GM12878 (cell line): ENCODE results near the gene FTMT. TPM values are rescaled to one million over a fixed set of nuclear protein-coding genes. Genes with fewer than 3 reads are reported as not detected.
A peak's percentile ranks its signal among the peaks of the same experiment; 100 is the strongest.

Experiments
- ATAC-seq: fragments of 200-7000 bp; cut with Tn5 transposase; 3 replicates; pipeline ENCODE4 v1.9.1; 2020; ENCODE audit warnings: mild to moderate bottlenecking, moderate library complexity
- BruUV-seq: library from RNA; stranded (reverse); fragments of 400-500 nt; replicated peaks from 2 replicates; lab custom pipeline; 2021; lab: Mats Ljungman, UMichigan
- CTCF ChIA-PET: fragments of 300-600 bp; sonication (Branson Sonifier 250); formaldehyde crosslinking; extraction: SDS; loops from one replicate; lab custom pipeline; 2021; ENCODE audit warnings: inconsistent platforms; lab: Yijun Ruan, JAX
- POLR2A ChIA-PET: fragments of 350-600 bp; formaldehyde crosslinking; extraction: SDS; loops from one replicate; lab custom pipeline; 2021; ENCODE audit warnings: inconsistent platforms; lab: Charles Lee
- RAD21 ChIA-PET: fragments of 300-600 bp; sonication (Branson Sonifier 250); formaldehyde crosslinking; loops from one replicate; lab custom pipeline; 2023; ENCODE audit warnings: antibody characterized with exemption; ENCODE audit not compliant: unreplicated experiment; lab: Charles Lee
- SMC1A ChIA-PET: fragments of 300-600 bp; sonication (Branson Sonifier 250); formaldehyde crosslinking; loops from one replicate; lab custom pipeline; 2023; ENCODE audit not compliant: unreplicated experiment, uncharacterized antibody; lab: Charles Lee
- DNase-seq: peaks from one replicate; pipeline ENCODE4 v3.0.0-alpha.2; 2011; ENCODE audit warnings: low read depth, low spot score
- FAIRE-seq: peaks from 3 replicates; lab custom pipeline; 2011; peaks lifted over from hg19 to GRCh38; lab: Jason Lieb, UNC
- H2AFZ ChIP-seq: 2 replicates; pipeline ENCODE4 v1.6.0; 2011; ENCODE audit warnings: low read depth, low read length, control low read depth; ENCODE audit not compliant: control insufficient read depth
- H3K27ac ChIP-seq: 2 replicates; pipeline ENCODE4 v1.5.1; 2011; ENCODE audit warnings: control low read depth; ENCODE audit not compliant: control insufficient read depth, insufficient read depth
- H3K27me3 ChIP-seq, 2 experiments: replicated peaks in 1 of 2; 2 replicates each; pipeline versions ENCODE4 v1.6.0 to v1.6.1; 2011; ENCODE audit warnings: low read length in 1 of 2; ENCODE audit not compliant: control insufficient read depth in 2 of 2, insufficient read depth in 2 of 2
- H3K36me3 ChIP-seq, 2 experiments: 2 replicates each; pipeline ENCODE4 v1.5.1; 2011; ENCODE audit warnings: low read length in 1 of 2; ENCODE audit not compliant: control insufficient read depth in 2 of 2, insufficient read depth in 2 of 2
- H3K4me1 ChIP-seq: 2 replicates; pipeline ENCODE4 v1.6.1; 2011; ENCODE audit warnings: mild to moderate bottlenecking, low read length, moderate library complexity, mixed read lengths; ENCODE audit not compliant: control insufficient read depth, insufficient read depth
- H3K4me2 ChIP-seq: 2 replicates; pipeline ENCODE4 v1.6.0; 2011; ENCODE audit warnings: control low read depth; ENCODE audit not compliant: control insufficient read depth, insufficient read depth
- H3K4me3 ChIP-seq: fragments of 200-600 bp; sonication (generic); 2 replicates; pipeline ENCODE4 v1.5.1; 2016
- H3K79me2 ChIP-seq: 2 replicates; pipeline ENCODE4 v1.6.0; 2011; ENCODE audit warnings: low read length; ENCODE audit not compliant: control insufficient read depth, insufficient read depth
- H3K9ac ChIP-seq: 2 replicates; pipeline ENCODE4 v1.8.0; 2011; ENCODE audit warnings: low read length, control low read depth, mixed read lengths; ENCODE audit not compliant: control insufficient read depth, insufficient read depth
- H3K9me3 ChIP-seq: replicated peaks from 3 replicates; pipeline ENCODE4 v1.5.1; 2011; ENCODE audit warnings: mild to moderate bottlenecking, low read length; ENCODE audit not compliant: control insufficient read depth, insufficient read depth
- H4K20me1 ChIP-seq: 2 replicates; pipeline ENCODE4 v1.6.0; 2011; ENCODE audit not compliant: control insufficient read depth, insufficient read depth
- MTA3 ChIP-seq: IDR thresholded peaks from 2 replicates; pipeline ENCODE4 v1.6.1; 2012; ENCODE audit warnings: low read length, inconsistent platforms, borderline replicate concordance
- RAD21 ChIP-seq: IDR thresholded peaks from 2 replicates; pipeline ENCODE4 v1.6.1; 2011; ENCODE audit warnings: mild to moderate bottlenecking, low read depth, low read length, moderate library complexity; ENCODE audit not compliant: insufficient read depth
- SIN3A ChIP-seq: IDR thresholded peaks from 2 replicates; pipeline ENCODE4 v1.6.1; 2012; ENCODE audit warnings: low read depth, low read length, improper control_type of control experiment
- SKIL ChIP-seq: fragments of 450-650 bp; IDR thresholded peaks from 2 replicates; pipeline ENCODE4 v1.6.1; 2017; ENCODE audit warnings: mild to moderate bottlenecking, low read depth, inconsistent platforms; ENCODE audit not compliant: poor library complexity, severe bottlenecking
- TAF1 ChIP-seq: IDR thresholded peaks from 2 replicates; pipeline ENCODE4 v1.6.1; 2011; ENCODE audit warnings: mild to moderate bottlenecking, low read depth, low read length, borderline replicate concordance
- ZBTB33 ChIP-seq: fragments of 450-650 bp; IDR thresholded peaks from 2 replicates; pipeline ENCODE4 v1.6.1; 2017; ENCODE audit warnings: mild to moderate bottlenecking
- ZBTB4 ChIP-seq: fragments of 450-650 bp; formaldehyde crosslinking; IDR thresholded peaks from 2 replicates; pipeline ENCODE4 v1.4.0; 2022; ENCODE audit warnings: mild to moderate bottlenecking, moderate library complexity
- WGBS: methylation state at CpG from one replicate; pipeline ENCODE4 v1.1.6; 2016; ENCODE audit warnings: low lambda C conversion rate; ENCODE audit not compliant: insufficient replicate concordance, insufficient coverage; ENCODE audit errors: missing lambda C conversion rate; 5-methylcytosine and 5-hydroxymethylcytosine counted together
- in situ Hi-C: fragments of 300-500 bp; cut with MboI; formaldehyde crosslinking; loops from 9 replicates; pipeline ENCODE4 v1.14.3; 2018; ENCODE audit warnings: mixed read lengths
- intact Hi-C: fragments of 100-400 bp; cut with micrococcal nuclease; formaldehyde crosslinking; loops from one replicate; pipeline ENCODE4 v1.14.2; 2022; ENCODE audit not compliant: unreplicated experiment
- polyA plus RNA-seq, 11 experiments: library from polyadenylated mRNA; depleted of rRNA in 4 of 11; unstranded in 6 of 11; stranded (reverse) in 5 of 11; fragments of >200 nt; fragmentation: Nextera tagmentation in 4 of 11; fragmentation: Illumina TruSeq in 1 of 11; extraction: Ambion mirVana in 4 of 11; extraction: Trizol in 1 of 11; gene quantifications; 1 replicate in 1 of 11; 2 replicates in 10 of 11; pipeline versions ENCODE4 v1.2.1 to v1.2.3, GENCODE V29; 2011 to 2016; ENCODE audit warnings: inconsistent platforms in 2 of 11, missing spikeins in 2 of 11, low read depth in 1 of 11
- total RNA-seq, 4 experiments: library from RNA; depleted of rRNA in 3 of 4; stranded (reverse); fragments of >200 nt in 3 of 4; fragmentation: Illumina TruSeq in 1 of 4; extraction: Trizol in 1 of 4; gene quantifications; 2 replicates each; pipeline versions ENCODE4 v1.2.1 to v1.2.3, GENCODE V29; 2013 to 2021

The FTMT gene
- total and polyA plus RNA-seq, 10 of the 15 experiments (the other 5 are each of a cell fraction or from before 2014, with no cell fraction given) = not detected

- no TSS peak for BruUV-seq
- TF ChIP-seq RAD21 (peak; percentile 30; the same call in 1 of the 2 replicates), ZBTB33 (no peak)
- no peak for DNase-seq
- Histone ChIP-seq H4K20me1 (no peaks in the 10 kb centered on the region), H3K36me3 (no peaks in the 10 kb centered on the region), H3K27me3 (no peaks in the 10 kb centered on the region), H3K4me3 (no peak overlapping the region), H3K9ac (no peak overlapping the region), H3K79me2 (no peaks in the 10 kb centered on the region), H2AFZ (no peak overlapping the region), H3K4me2 (no peak overlapping the region), H3K27ac (no peak overlapping the region), H3K4me1 (no peaks in the 10 kb centered on the region), H3K9me3 (no peaks in the 10 kb centered on the region)
- no peak for ATAC-seq
- ChIA-PET SMC1A (interaction anchor here (0.6 kb wide), 1 partner anchor 567 kb away, joined by 4 read pairs; no protein-coding TSS in a partner anchor), RAD21 (no interaction called here), CTCF (no interaction called here), POLR2A (no interaction called here)
- 20% methylated on average over 2 of the region's 2 CpGs for WGBS
- in situ Hi-C loops = no loop called here
- FAIRE-seq = no peak
- intact Hi-C loops = no loop called here
Observed at GRCh38 chr5:121870489-121870888, 18.8 kb downstream of the FTMT start.

- ATAC-seq = no peak
- no peak for FAIRE-seq
- Histone ChIP-seq H3K9ac (no peak overlapping the region), H3K4me1 (no peaks in the 10 kb centered on the region), H3K9me3 (no peaks in the 10 kb centered on the region), H3K4me3 (no peak overlapping the region), H4K20me1 (no peaks in the 10 kb centered on the region), H3K27ac (no peak overlapping the region), H3K4me2 (no peak overlapping the region), H3K27me3 (no peaks in the 10 kb centered on the region), H2AFZ (no peak overlapping the region), H3K79me2 (no peaks in the 10 kb centered on the region), H3K36me3 (no peaks in the 10 kb centered on the region)
- intact Hi-C loops = no loop called here
- in situ Hi-C loops = no loop called here
- WGBS = 68% methylated on average over 2 of the region's 2 CpGs
- DNase-seq = no peak
- BruUV-seq = no TSS peak
- ChIA-PET POLR2A (no interaction called here), CTCF (interaction anchor here (0.6 kb wide), 1 partner anchor 242 kb away, joined by 5 read pairs; no protein-coding TSS in a partner anchor), SMC1A (interaction anchor here (1.2 kb wide), 1 partner anchor 52 kb away, joined by 3 read pairs; no protein-coding TSS in a partner anchor), RAD21 (no interaction called here)
- TF ChIP-seq SIN3A (no peak), TAF1 (no peak), SKIL (no peak), ZBTB4 (CRISPR knock-in tag) (no peak), MTA3 (no peak)
Observed at GRCh38 chr5:121872856-121873255, 21.2 kb downstream of the FTMT start.
